ENCODE measurements around the gene AFG1L.
"Not testable (repeated sequence)": the region's sequence is repeated elsewhere in the genome, so short reads cannot be mapped to it uniquely, and the experiment has no call there.

AFG1L gene

DNA sequence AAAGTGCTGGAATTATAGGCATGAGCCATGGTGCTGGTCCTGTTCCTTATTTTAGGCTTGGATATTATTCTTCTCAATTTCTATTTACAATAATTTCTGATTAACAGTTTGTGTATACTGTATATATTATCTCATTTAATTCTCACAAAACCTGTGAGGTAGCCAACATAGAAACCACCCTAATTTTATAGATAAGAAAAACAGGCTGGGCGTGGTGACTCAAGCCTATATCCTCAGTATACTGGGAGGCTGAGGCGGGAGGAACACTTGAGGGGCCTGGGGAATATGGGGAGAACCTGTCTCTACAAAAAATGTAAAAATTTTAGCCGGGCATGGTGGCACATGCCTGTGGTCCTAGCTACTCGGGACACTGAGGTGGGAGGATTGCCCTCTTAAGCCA is 3.8 kb upstream of the AFG1L start:
- DNase-seq, result no peak

DNA sequence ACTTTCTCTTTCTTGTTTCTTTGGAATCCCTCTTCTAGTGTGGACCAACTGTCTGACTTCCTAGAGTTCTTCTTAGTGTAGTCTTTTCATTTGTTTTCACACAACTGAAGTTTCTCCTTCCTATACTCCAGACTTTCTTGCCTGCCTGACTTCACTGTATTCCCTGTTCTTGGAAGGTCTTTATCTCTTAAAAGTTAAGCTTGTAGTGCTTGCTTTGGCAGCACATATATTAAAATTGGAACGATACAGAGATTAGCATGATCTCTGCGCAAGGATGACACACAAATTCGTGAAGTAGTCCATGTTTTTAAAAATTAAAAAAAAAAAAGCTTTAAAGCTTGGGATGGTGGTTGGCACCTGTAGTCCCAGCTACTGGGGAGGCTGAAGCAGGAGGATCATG is 2.3 kb upstream of the AFG1L start:
- DNase-seq, result not testable (repeated sequence)

DNA sequence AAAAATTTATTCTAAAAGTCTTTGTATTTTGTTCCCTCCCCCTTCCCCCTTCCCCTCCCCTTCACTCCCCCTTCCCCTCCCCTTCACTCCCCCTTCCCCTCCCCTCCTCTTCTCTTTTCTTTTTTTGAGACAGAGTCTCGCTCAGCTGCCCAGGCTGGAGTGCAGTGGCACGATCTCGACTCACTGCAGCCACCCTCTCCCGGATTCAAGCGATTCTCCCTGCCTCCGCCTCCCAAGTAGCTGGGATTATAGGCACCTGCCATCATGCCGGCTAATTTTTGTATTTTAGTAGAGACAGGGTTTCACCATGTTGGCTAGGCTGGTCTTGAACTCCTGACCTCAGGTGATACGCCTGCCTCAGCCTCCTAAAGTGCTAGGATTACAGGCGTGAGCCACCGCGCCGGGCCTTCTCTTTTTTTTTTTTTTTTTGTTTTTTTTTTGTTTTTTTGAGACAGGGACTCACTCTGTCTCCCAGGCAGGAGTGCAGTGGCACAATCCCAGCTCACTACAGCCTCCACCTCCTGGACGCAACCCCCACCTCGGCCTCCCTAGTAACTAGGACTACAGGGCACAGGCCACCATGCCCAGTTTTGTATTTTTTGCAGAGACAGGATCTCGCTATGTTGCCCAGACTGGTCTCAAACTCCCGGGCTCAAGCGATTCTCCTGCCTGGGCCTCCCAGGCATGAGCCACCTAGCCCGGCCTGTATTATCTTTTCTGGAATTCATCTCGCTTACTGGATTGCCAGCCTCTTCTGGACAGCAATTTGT is 1.1 kb upstream of the AFG1L start:
- no peak for DNase-seq

DNA sequence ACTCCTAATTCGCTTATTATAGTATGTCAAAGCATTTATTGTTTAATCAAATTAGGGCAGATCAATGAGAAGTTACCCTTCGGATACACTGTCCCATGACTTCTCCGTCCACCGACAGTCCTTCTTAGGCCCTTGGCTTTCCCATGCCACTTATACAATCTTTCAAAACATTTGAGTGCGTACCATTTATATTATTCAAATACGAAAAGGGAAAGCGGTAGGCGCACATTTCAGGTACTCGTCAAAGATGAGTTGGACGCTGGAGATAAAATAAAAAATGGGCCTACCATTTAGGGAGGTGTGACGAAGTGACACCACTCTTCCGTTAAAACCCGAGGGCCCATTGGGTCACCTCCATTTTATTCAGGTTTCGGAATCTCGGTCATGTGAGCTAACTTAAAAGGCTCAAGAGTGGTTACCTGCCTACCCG is 542 bp upstream of the AFG1L start:
- no peak for DNase-seq

DNA sequence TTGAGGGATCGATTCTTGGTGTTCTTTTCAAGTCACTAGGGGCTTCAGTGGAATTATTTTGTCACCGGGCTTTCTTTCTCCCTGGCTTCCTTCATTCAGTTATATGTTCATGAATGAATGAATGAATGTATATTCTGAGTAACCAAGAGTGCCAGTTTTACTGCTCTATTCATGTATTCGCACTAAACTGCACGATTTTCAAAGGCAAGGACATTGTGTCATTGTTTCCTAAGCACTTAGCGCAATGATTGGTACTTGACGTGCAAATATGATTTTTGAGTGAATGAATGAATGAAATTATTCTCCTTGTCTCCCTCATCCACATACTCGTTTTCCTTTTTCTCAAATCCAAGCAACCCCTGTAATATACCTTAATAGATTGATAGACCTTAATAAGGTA is 822 bp downstream of the AFG1L start:
- DNase-seq, result no peak

DNA sequence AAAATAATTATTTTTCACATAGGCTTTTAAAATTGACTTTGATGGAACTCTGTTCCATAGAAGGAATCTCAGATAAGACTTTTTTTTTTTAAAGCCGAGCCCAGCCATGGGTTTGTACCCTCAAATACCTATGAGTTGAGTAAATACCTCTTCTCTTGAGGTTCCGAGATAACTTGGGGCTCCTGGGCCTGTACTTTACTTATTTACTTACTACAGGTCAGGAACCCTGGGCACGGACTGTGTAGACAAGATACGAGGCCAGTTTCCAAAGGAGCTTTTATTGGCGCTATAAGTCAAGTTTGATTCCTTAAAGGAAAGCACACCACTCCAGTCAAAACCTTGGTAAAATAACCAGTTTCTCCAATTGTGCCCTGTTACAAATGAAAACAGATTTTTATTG is 7.5 kb downstream of the AFG1L start:
- no peak for DNase-seq

DNA sequence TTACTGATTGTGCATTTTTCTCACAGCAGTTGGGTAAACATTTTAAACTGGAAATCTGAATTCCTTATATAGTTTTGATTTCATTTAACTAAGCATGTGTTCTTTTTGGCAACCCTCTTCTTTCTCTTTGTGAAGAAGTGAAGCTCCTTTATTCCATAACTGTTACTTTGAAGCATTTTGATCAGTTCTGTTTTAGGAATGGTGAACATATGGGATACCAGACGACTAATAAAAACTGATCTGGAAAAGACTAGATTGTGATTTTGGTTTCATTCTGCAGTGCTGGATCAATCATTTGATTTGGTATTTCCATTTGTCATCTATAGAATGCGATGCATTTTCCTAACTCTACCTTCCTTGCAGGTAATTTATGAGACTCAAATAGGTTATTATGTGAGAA is 9.8 kb downstream of the AFG1L start:
- no peak for DNase-seq

DNA sequence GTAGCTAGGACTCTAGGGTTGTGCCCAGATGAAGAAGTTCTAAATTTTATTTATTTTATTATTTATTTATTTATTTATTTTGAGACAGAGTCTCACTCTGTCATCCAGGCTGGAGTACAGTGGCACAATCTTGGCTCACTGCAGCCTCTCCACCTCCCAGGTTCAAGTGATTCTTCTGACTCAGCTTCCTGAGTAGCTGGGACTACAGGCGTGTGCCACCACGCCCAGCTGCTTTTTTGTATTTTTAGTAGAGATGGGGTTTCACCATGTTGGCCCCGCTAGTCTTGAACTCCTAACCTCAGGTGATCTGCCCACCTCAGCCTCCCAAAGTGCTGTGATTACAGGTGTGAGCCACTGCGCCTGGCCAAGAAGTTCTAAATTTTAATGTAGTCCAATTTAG is 13.8 kb downstream of the AFG1L start:
- not testable (repeated sequence) for DNase-seq

DNA sequence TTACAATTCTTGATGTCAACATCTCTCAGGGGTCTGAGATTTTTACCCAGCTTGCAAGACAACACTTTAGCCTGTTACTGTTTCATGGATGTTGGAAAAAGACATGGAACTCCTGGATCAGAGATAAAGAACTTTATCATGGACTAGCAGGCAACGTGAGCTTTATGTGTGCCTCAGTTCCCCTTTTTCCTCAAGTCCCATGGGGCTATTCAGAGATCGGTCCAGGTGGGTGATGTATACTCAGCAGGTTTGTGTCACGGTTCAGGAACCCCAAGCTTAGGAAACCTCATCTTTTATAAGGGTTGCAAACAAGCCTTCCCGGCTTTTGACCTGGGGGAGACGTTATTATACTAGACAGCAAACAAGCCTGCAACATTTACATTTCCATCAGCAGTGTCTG is 15.0 kb downstream of the AFG1L start:
- DNase-seq, result no peak

DNA sequence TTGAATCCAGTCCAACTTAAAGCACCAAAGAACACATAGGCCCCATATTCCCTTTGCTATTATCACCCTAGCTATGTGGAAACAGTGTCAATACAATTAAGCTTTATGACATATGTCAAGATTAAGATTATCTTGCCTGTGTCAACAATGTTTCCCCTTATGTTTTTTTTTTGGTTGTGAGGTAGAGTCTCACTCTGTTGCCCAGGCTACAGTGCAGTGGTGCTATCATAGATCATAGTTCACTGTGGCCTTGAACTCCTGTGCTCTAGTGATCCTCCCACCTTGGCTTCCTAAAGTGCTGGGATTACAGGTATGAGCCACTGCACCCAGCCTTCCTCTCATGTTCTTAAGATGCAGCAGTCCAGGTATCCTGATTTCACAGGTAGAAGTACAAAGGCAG is 17.8 kb downstream of the AFG1L start:
- no peak for DNase-seq

DNA sequence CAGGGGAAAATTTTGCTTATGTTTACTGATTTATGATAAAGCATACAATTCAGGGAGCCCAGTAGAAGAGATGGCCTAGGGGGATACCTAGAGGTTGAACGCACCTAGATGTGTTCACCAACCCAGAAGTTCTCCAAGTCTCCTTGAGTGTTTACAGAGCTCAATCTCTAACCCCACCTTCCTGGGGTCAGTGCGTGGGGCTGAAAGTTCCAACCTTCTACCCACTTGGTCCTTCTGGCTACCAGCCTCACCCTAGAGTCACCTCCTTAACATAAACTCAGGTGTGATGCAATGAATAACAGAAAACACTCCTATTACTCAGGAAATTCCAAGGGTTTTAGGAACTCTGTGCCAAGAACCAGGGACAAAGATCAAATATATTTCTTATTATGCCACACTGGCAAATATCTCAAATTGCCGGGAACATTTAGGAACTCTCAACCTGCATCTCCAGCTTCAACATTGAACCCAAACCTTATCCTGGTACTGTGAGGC is 26.4 kb downstream of the AFG1L start:
- no peak for DNase-seq

DNA sequence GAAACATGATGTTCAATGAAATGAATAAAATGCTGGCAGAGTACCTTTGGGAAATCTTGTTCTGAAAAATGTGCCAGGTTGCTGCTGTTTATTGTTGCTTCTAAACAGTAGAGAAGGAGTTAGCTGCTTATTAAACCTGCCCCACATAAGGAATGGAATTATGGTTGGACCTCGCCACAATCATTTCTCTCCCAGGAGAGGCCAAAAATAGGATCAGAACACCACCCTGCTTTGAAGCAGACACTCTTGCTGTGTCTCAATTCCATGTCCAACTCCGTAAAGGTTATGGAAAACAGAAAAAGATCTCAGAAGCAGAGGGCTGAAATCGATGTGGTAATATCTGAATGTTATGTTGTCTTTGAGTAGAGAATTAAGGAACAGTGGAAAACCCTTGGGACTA is 27.9 kb downstream of the AFG1L start:
- no peak for DNase-seq

DNA sequence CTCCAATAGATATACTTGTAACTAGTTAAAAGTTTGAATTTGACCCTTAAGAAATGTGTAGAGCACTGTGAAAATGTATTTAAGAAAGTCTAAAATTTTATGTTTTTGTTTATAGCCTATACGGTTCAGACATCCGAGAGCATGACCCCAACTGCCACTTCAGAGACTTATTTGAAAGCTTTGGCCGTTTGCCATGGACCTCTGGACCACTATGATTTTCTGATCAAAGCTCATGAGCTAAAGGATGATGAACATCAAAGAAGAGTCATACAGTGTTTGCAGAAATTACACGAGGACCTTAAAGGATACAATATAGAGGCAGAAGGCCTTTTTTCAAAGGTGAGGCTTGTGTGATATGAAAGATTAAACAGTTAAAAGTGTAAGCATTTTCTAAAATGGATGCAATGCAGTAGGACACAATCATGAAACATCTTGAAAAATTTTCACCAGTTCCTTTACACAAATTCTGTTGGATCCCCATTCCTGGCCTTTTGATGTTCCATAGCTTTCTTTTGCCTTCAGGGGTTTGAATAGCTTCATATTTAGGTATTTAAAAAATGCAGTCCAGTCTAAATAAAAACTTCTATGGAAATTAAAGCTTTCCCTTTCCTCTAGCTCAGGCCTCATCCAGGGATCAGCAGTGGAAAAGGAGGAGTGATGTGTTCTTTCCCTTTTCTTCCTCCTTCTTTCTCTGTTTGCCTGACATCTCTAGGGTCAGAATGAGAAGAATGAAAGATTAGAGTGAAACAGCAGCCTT is 29.0 kb downstream of the AFG1L start:
- DNase-seq, result no peak

DNA sequence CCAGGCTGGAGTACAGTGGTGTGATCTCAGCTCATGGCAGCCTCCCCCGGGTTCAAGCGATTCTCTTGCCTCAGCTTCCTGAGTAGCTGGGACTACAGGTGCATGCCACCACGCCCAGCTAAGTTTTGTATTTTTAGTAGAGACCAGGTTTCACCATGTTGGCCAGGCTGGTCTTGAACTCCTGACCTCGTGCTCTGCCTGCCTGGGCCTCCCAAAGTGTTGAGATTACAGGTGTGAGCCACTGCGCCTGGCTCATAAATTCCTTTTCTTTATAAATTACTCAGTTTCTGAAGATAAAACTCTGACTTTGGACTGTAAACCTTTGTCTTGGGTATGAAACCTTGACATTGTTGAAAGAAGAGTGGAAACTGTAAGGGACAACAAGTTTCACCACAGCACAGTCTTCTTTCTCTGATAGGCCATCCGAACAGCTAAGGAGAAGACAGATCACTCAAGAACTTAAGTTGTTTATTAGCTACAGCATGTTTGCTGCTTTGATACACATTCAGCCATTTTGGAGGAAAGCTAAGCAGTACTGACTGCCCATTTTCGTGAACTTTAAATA is 35.4 kb downstream of the AFG1L start:
- DNase-seq, result not testable (repeated sequence)

DNA sequence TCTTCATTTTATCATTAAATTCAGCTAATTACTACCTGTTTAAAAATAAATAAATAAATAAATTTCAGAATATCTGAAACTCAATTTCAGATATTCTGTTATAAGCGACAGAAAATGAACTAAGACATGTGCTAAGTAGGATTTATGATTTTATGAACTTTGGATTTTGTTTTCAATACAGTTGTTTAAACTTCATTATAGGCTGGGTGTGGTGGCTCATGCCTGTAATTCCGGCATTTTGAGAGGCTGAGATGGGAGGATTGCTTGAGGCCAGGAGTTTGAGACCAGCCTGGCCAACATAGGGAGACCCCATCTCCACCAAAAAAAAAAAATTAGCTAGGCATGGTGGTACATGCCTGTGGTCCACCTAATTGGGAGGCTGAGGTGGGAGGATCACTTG is 36.0 kb downstream of the AFG1L start:
- DNase-seq, result no peak

DNA sequence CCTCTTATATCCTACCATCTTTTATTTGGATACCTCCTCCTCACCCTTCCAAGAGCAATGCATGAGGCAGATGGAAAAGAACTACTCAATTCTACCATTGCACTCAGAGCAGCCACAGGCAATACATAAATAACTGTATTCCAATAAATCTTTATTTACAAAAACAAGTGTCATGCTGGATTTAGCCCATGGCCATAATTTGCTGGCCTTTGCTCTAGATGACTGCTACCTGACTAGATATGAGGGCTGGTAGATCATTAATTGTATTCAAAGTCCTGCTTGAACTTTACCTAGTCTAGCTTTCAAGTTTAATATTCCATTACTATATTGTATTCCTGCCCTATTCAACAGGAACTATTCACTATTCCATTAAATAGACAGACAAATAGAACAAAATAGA is 37.1 kb downstream of the AFG1L start:
- no peak for DNase-seq

DNA sequence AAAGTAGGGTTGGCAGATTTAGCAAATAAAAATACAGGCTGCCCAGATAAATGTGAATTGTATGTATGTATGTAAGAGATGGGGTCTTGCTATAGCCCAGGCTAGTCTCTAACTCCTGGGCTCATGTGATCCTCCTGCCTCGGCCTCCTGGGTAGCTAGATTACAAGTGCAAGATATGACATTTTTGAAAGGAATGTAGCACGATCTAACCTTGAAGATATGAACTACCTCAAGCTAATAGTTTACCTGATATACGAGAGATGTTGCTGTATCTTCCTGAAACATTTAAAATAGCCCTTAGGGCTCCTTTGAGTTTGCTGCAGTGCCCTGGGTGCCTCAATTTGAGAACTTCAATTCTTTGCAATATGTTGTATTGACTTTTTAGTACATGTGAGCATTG is 42.1 kb downstream of the AFG1L start:
- no peak for DNase-seq

DNA sequence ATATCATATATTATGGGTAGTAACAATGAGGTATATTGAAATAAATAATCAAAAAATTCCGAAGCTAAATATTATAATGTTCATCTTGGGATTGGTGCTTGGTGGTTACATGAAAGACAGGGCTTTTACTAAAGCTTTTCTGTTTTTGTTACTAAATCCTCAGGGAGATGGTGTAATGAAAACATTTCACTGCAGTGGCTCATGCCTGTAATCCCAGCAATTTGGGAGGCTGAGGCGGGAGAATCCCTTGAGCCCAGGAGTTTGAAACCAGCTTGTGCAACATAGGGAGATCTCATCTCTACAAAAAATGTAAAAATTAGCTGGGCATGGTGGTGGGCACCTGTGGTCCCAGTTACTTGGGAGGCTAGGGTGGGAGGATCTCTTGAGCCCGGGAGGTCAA is 42.9 kb downstream of the AFG1L start:
- no peak for DNase-seq

DNA sequence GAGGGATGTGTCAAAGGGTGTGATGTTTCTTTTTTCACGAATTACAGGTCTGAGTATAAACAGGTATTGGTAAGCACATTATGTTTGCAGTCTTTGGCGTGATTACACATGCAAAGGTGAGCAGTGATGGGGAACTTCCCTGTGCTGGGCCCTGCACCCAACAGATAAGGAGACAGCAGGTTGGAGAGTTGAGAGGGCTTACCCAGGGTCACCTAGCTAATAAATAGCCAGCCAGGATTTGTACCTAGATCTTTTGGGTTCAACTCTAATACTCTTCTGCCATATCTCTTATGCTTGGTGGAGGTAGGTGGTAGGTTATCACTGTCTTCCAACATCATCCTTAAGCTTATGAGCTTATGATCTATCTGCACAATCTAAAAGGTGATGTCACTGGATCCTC is 46.5 kb downstream of the AFG1L start:
- peak; percentile 11 for DNase-seq

DNA sequence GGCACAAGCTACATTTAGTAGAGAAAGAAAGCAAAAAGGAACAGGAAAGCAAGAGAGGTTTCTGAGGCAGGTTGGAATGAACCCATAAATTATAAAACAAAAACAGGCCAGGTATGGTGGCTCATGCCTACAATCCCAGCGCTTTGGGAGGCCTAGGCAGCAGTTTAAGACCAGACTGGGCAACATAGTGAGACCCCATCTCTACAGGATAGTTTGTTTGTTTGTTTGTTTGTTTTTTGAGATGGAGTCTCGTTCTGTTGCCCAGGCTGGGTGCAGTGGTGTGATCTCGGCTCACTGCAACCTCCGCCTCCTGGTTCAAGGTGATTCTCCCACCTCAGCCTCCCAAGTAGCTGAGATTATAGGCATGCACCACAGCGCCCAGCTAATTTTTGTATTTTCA is 49.0 kb downstream of the AFG1L start:
- no peak for DNase-seq

DNA sequence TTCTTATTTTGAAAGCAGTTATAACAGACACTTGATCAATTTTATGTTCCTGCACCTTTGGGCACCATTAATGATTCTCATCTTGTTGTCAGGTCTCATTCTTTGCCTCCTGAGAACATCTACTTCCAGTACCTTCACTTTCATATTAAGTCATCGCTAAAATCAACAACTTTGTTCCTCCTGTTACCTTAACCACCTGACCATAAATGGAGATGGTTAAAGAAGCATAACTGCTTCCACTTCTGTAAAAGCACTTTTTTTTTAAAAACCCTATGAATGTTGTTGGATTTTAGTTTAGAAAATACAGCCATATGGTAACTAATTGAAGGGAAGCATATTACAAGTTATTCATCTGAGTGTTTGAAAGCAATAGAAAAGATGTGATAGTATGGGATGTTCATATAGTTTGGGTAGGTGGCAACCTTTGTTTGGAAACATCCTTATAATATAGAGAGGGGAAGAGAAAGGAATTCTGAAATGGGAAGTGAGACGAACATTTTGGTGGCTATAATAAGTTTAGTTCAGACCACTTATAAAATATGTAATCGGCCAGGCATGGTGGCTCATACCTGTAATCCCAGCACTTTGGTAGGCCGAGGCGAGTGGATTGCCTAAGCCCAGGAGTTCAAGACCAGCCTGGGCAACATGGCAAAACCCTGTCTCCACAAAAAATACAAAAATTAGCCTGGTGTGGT is 53.9 kb downstream of the AFG1L start:
- no peak for DNase-seq

DNA sequence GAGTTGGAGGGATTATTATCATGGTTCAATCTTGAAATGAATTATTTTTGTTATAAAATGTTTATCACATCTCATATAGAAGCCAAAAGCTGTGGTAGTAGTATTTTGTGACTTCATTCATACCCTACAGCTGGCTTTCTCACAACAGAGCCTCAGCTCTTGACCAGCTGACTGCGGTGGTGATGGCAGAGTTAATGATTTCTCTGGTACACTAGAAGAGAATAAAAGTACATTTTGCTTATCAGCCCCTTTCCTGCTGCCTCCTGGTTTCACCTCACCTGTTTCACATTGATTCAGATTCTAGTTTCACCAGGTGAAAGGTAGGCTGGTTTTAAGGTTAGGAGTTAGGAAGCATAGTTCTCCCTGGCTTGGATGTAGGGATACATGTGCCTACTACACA is 55.7 kb downstream of the AFG1L start:
- no peak for DNase-seq

DNA sequence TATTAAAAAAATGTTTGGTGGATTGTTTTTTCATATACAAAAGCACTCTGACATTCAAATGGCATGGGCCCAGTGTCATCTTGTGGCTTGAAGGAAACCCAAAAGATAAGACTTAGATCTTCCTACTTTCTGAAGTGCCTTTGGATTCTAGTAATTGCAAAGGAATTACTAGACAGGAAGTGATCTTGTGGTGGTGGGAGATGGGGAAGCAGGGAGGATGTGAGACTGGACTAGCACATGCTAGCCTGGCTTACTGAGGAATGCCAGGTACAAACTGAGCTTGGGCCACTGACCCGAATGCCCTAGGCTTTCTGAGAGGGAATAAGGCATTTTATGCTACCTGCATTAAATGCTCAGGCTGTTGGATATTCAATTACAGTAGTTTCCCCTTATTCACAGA is 59.0 kb downstream of the AFG1L start:
- no peak for DNase-seq

DNA sequence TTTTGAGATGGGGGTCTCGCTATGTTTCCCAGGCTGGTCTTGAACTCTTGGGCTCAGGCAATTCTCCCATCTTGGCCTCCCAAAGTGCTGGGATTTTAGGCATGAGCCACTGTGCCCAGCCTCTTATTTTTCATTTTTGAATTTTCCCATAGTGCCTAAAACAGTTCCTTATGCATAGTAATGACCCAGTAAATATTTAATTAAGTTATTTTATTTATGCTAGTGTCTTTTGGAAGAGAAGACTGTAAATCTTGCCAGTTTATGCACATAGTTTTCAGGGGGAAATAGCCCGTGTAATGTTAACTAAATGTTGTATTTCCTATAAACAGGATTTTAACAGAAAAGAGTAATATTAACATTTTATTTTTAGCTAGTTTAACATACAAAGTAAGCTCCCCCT is 60.3 kb downstream of the AFG1L start:
- DNase-seq, result no peak

All from NCI-H526 treated with DMSO at 0.1 percent for 48 hours (cell line).